HepG2 (cell line): ENCODE results near the gene PRDX5. TPM values are rescaled to one million over a fixed set of nuclear protein-coding genes. Genes with fewer than 3 reads are reported as not detected.

Source experiments
- ATAC-seq: fragments of 200-7000 bp; cut with Tn5 transposase; 3 replicates; pipeline ENCODE4 v1.9.1; 2020; ENCODE audit warnings: mild to moderate bottlenecking, moderate library complexity
- BruUV-seq: library from RNA; stranded (reverse); fragments of 400-500 nt; replicated peaks from 2 replicates; lab custom pipeline; 2021; lab: Mats Ljungman, UMichigan
- CTCF ChIA-PET: fragments of 300-600 bp; formaldehyde crosslinking; extraction: SDS; loops from one replicate; lab custom pipeline; 2021; ENCODE audit warnings: low total read pairs, inconsistent platforms, low intra/inter-chr PET ratio; lab: Yijun Ruan, JAX
- POLR2A ChIA-PET: fragments of 350-600 bp; sonication (Branson Sonifier 250); formaldehyde crosslinking; loops from one replicate; lab custom pipeline; 2020; ENCODE audit warnings: antibody characterized with exemption, inconsistent platforms; lab: Yijun Ruan, JAX
- DNase-seq: peaks from one replicate; pipeline ENCODE4 v3.0.0-alpha.2; 2015; ENCODE audit warnings: low spot score
- FAIRE-seq: peaks from 3 replicates; lab custom pipeline; 2011; peaks lifted over from hg19 to GRCh38; lab: Jason Lieb, UNC
- H2AFZ ChIP-seq: one replicate; pipeline ENCODE4 v1.6.1; 2011; ENCODE audit warnings: low read length, inconsistent platforms
- H3K27ac ChIP-seq: fragments of 300-600 bp; 3 replicates; pipeline ENCODE4 v1.8.0; 2011; ENCODE audit warnings: mixed run types, mild to moderate bottlenecking, mixed read lengths, low read length, inconsistent platforms; ENCODE audit not compliant: insufficient read depth; ENCODE audit errors: extremely low read length
- H3K27me3 ChIP-seq, 2 experiments: fragments of 200-600 bp in 1 of 2; 2 replicates in 1 of 2; 3 replicates in 1 of 2; pipeline versions ENCODE4 v1.6.0 to v1.8.0; 2011; ENCODE audit warnings: low read length in 2 of 2, mild to moderate bottlenecking in 2 of 2, moderate library complexity in 2 of 2, inconsistent platforms in 1 of 2; ENCODE audit not compliant: insufficient read depth in 2 of 2, control insufficient read depth in 1 of 2
- H3K36me3 ChIP-seq, 2 experiments: fragments of 200-600 bp in 1 of 2; replicated peaks in 1 of 2; 2 replicates in 1 of 2; 3 replicates in 1 of 2; pipeline versions ENCODE4 v1.5.1 to v1.8.0; 2011; ENCODE audit warnings: low read length in 2 of 2, inconsistent platforms in 1 of 2; ENCODE audit not compliant: insufficient read depth in 2 of 2, control insufficient read depth in 1 of 2
- H3K4me1 ChIP-seq: 2 replicates; pipeline ENCODE4 v1.5.1; 2012; ENCODE audit warnings: low read length, inconsistent platforms; ENCODE audit not compliant: insufficient read depth
- H3K4me2 ChIP-seq: 2 replicates; pipeline ENCODE4 v1.6.0; 2011; ENCODE audit warnings: low read depth, low read length, inconsistent platforms
- H3K4me3 ChIP-seq, 3 experiments: fragments of 200-600 bp in 1 of 3; sonication (generic), shearing (Covaris generic) in 1 of 3; replicated peaks in 1 of 3; 2 replicates each; pipeline ENCODE4 v1.5.1; 2011 to 2016; ENCODE audit warnings: low read length in 3 of 3, inconsistent platforms in 2 of 3, low read depth in 2 of 3, mild to moderate bottlenecking in 2 of 3, control low read depth in 1 of 3, mixed read lengths in 1 of 3; ENCODE audit not compliant: insufficient read depth in 1 of 3
- H3K79me2 ChIP-seq: one replicate; pipeline ENCODE4 v1.6.1; 2011; ENCODE audit warnings: low read length, inconsistent platforms; ENCODE audit not compliant: insufficient read depth
- H3K9ac ChIP-seq: 2 replicates; pipeline ENCODE4 v1.6.0; 2011; ENCODE audit warnings: mild to moderate bottlenecking, low read depth, low read length, inconsistent platforms; ENCODE audit not compliant: insufficient read depth
- H3K9me3 ChIP-seq: 2 replicates; pipeline ENCODE4 v1.5.1; 2012; ENCODE audit warnings: mild to moderate bottlenecking, low read length
- H4K20me1 ChIP-seq: 2 replicates; pipeline ENCODE4 v1.6.0; 2011; ENCODE audit warnings: inconsistent platforms, mild to moderate bottlenecking, low read length, moderate library complexity; ENCODE audit not compliant: insufficient read depth
- ISX ChIP-seq: sonication (generic); formaldehyde crosslinking; conservative IDR thresholded peaks from 2 replicates; pipeline ENCODE4 v1.5.0; 2020; ENCODE audit warnings: missing genetic modification reagents
- MED8 ChIP-seq: sonication (generic); formaldehyde crosslinking; IDR thresholded peaks from 2 replicates; pipeline ENCODE4 v1.8.1; 2023; ENCODE audit warnings: mild to moderate bottlenecking, missing genetic modification reagents; ENCODE audit not compliant: insufficient replicate concordance
- MLLT10 ChIP-seq: sonication (generic); formaldehyde crosslinking; IDR thresholded peaks from 2 replicates; pipeline ENCODE4 v1.4.0; 2020; ENCODE audit warnings: missing genetic modification reagents
- NR2C2 ChIP-seq: sonication (generic); formaldehyde crosslinking; IDR thresholded peaks from 2 replicates; pipeline ENCODE4 v1.4.0; 2020; ENCODE audit warnings: missing genetic modification reagents, mild to moderate bottlenecking, moderate library complexity, borderline replicate concordance
- NR2F6 ChIP-seq, 2 experiments: IDR thresholded peaks; 2 replicates each; pipeline ENCODE4 v1.6.1; 2016; ENCODE audit warnings: antibody characterized with exemption in 1 of 2, mild to moderate bottlenecking in 1 of 2
- RORA ChIP-seq: sonication (generic); formaldehyde crosslinking; IDR thresholded peaks from 2 replicates; pipeline ENCODE4 v1.5.0; 2020; ENCODE audit warnings: mild to moderate bottlenecking, missing genetic modification reagents, moderate library complexity
- SNAPC5 ChIP-seq: sonication (generic); formaldehyde crosslinking; IDR thresholded peaks from 2 replicates; pipeline ENCODE4 v1.8.1; 2023; ENCODE audit warnings: mild to moderate bottlenecking, missing genetic modification reagents, borderline replicate concordance
- ZKSCAN1 ChIP-seq: fragments of 150-350 bp; IDR thresholded peaks from 2 replicates; pipeline ENCODE4 v1.6.1; 2014; ENCODE audit warnings: low read length
- ZNF512B ChIP-seq: sonication (generic); formaldehyde crosslinking; IDR thresholded peaks from 2 replicates; pipeline ENCODE4 v1.5.1; 2020; ENCODE audit warnings: missing genetic modification reagents, mild to moderate bottlenecking, borderline replicate concordance
- ZNF660 ChIP-seq: sonication (generic); formaldehyde crosslinking; IDR thresholded peaks from 2 replicates; pipeline ENCODE4 v1.5.1; 2020; ENCODE audit warnings: mild to moderate bottlenecking, low read depth, missing genetic modification reagents, borderline replicate concordance
- WGBS: methylation state at CpG from one replicate; pipeline ENCODE4 v1.1.6; 2017; ENCODE audit warnings: low lambda C conversion rate; 5-methylcytosine and 5-hydroxymethylcytosine counted together
- in situ Hi-C: cut with HindIII; loops from 2 replicates; pipeline ENCODE4 v1.10.0; 2017; ENCODE audit warnings: low pct_unique_long_range_greater_than_20kb; ENCODE audit not compliant: extremely low pct_ligation_motif_present
- intact Hi-C: fragments of 100-400 bp; cut with micrococcal nuclease; formaldehyde crosslinking; loops from one replicate; pipeline ENCODE4 v1.10.0; 2022; ENCODE audit not compliant: unreplicated experiment
- polyA plus RNA-seq, 8 experiments: library from polyadenylated mRNA; depleted of rRNA in 3 of 8; stranded (reverse) in 7 of 8; unstranded in 1 of 8; fragments of >200 nt; fragmentation: Illumina TruSeq in 4 of 8; extraction: Trizol in 4 of 8; gene quantifications; 2 replicates each; pipeline versions ENCODE4 v1.2.1 to v1.2.3, GENCODE V29; 2011 to 2016; ENCODE audit warnings: low read depth in 4 of 8, missing spikeins in 1 of 8, mixed read lengths in 1 of 8; ENCODE audit not compliant: insufficient read depth in 1 of 8
- total RNA-seq, 5 experiments: library from RNA; depleted of rRNA; stranded (reverse); fragments of >200 nt; fragmentation: Illumina TruSeq; extraction: Trizol; gene quantifications; 2 replicates each; pipeline ENCODE4 v1.2.3, GENCODE V29; 2016; ENCODE audit warnings: low read depth in 1 of 5
- TF ChIP-seq, protein P1 (sequence below): sonication (generic); formaldehyde crosslinking; IDR thresholded peaks from 2 replicates; pipeline ENCODE4 v1.4.0; 2020; ENCODE audit warnings: missing genetic modification reagents, mild to moderate bottlenecking, borderline replicate concordance
- TF ChIP-seq, protein P2 (sequence below): sonication (generic); formaldehyde crosslinking; IDR thresholded peaks from 2 replicates; pipeline ENCODE4 v1.4.0; 2020; ENCODE audit warnings: missing genetic modification reagents, borderline replicate concordance
- TF ChIP-seq, protein P3 (sequence below), 2 experiments: fragments of 450-650 bp in 1 of 2; sonication (generic) in 1 of 2; formaldehyde crosslinking; IDR thresholded peaks; 2 replicates each; pipeline versions ENCODE4 v1.5.0 to v1.8.0; 2020 to 2022; ENCODE audit warnings: mild to moderate bottlenecking in 1 of 2, missing genetic modification reagents in 1 of 2

PRDX5 gene
- total and polyA plus RNA-seq, 2 of the 13 experiments (the other 11 are each of a cell fraction or from before 2014, with no cell fraction given): 215 to 311 TPM

GRCh38 chr11:64338716-64339115 lies 20.8 kb downstream of the PRDX5 start:
- FAIRE-seq: no peak
- H3K9ac ChIP-seq: no peak overlapping the region
- H3K9me3 ChIP-seq: no peaks in the 10 kb centered on the region
- intact Hi-C loops: no loop called here
- no peak for ATAC-seq
- H4K20me1 ChIP-seq: no peaks in the 10 kb centered on the region
- no TSS peak for BruUV-seq
- WGBS: 41% methylated on average over 8 of the region's 8 CpGs
- POLR2A ChIA-PET: no interaction called here
- peaks cover 5 to 36% of the 10 kb centered on the region in 2 experiments; a peak in 3 of 5 replicates for H3K27me3 ChIP-seq
- H2AFZ ChIP-seq: no peak overlapping the region
- no peaks in the 10 kb centered on the region for H3K79me2 ChIP-seq
- H3K27ac ChIP-seq: no peak overlapping the region
- DNase-seq: no peak
- H3K4me3 ChIP-seq: no peak overlapping the region
- H3K36me3 ChIP-seq: no peaks in the 10 kb centered on the region
- CTCF ChIA-PET: no interaction called here
- peaks cover 31% of the 10 kb centered on the region for H3K4me1 ChIP-seq
- in situ Hi-C loops: no loop called here
- H3K4me2 ChIP-seq: no peak overlapping the region
- no peak for TF ChIP-seq SNAPC5
- TF ChIP-seq, protein P1, sequence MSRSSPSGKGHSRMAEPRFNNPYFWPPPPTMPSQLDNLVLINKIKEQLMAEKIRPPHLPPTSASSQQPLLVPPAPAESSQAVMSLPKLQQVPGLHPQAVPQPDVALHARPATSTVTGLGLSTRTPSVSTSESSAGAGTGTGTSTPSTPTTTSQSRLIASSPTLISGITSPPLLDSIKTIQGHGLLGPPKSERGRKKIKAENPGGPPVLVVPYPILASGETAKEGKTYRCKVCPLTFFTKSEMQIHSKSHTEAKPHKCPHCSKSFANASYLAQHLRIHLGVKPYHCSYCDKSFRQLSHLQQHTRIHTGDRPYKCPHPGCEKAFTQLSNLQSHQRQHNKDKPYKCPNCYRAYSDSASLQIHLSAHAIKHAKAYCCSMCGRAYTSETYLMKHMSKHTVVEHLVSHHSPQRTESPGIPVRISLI: no peak
- TF ChIP-seq ISX (CRISPR knock-in tag): no peak
- no peak for TF ChIP-seq MLLT10 (CRISPR knock-in tag)
- TF ChIP-seq, protein P2, sequence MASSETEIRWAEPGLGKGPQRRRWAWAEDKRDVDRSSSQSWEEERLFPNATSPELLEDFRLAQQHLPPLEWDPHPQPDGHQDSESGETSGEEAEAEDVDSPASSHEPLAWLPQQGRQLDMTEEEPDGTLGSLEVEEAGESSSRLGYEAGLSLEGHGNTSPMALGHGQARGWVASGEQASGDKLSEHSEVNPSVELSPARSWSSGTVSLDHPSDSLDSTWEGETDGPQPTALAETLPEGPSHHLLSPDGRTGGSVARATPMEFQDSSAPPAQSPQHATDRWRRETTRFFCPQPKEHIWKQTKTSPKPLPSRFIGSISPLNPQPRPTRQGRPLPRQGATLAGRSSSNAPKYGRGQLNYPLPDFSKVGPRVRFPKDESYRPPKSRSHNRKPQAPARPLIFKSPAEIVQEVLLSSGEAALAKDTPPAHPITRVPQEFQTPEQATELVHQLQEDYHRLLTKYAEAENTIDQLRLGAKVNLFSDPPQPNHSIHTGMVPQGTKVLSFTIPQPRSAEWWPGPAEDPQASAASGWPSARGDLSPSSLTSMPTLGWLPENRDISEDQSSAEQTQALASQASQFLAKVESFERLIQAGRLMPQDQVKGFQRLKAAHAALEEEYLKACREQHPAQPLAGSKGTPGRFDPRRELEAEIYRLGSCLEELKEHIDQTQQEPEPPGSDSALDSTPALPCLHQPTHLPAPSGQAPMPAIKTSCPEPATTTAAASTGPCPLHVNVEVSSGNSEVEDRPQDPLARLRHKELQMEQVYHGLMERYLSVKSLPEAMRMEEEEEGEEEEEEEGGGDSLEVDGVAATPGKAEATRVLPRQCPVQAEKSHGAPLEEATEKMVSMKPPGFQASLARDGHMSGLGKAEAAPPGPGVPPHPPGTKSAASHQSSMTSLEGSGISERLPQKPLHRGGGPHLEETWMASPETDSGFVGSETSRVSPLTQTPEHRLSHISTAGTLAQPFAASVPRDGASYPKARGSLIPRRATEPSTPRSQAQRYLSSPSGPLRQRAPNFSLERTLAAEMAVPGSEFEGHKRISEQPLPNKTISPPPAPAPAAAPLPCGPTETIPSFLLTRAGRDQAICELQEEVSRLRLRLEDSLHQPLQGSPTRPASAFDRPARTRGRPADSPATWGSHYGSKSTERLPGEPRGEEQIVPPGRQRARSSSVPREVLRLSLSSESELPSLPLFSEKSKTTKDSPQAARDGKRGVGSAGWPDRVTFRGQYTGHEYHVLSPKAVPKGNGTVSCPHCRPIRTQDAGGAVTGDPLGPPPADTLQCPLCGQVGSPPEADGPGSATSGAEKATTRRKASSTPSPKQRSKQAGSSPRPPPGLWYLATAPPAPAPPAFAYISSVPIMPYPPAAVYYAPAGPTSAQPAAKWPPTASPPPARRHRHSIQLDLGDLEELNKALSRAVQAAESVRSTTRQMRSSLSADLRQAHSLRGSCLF: no peak
- no peak for TF ChIP-seq RORA (CRISPR knock-in tag)
- TF ChIP-seq ZKSCAN1: no peak
- no peak for TF ChIP-seq NR2F6 (IDR thresholded peaks at IDR 0.05)
- no peak for TF ChIP-seq NR2F6 (CRISPR knock-in tag; IDR thresholded peaks at IDR 0.05)
- TF ChIP-seq NR2C2 (CRISPR knock-in tag): no peak
- TF ChIP-seq MED8 (CRISPR knock-in tag): no peak
- TF ChIP-seq, protein P3, sequence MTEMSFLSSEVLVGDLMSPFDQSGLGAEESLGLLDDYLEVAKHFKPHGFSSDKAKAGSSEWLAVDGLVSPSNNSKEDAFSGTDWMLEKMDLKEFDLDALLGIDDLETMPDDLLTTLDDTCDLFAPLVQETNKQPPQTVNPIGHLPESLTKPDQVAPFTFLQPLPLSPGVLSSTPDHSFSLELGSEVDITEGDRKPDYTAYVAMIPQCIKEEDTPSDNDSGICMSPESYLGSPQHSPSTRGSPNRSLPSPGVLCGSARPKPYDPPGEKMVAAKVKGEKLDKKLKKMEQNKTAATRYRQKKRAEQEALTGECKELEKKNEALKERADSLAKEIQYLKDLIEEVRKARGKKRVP (CRISPR knock-in tag; IDR thresholded peaks at IDR 0.05): no peak
- TF ChIP-seq ZNF660 (CRISPR knock-in tag): no peak
- no peak for TF ChIP-seq ZNF512B (CRISPR knock-in tag)
